K562 treated with DMSO at 1 percent for 4 hours (cell line): ENCODE results near the gene POU3F1. TPM values are rescaled to one million over a fixed set of nuclear protein-coding genes. Genes with fewer than 3 reads are reported as not detected.

Experiments
- total RNA-seq: library from RNA; unstranded; fragments of 300-600 nt; gene quantifications from 2 replicates; pipeline ENCODE4 v1.2.3, GENCODE V29; 2022; ENCODE audit not compliant: insufficient read depth

POU3F1 gene
- total RNA-seq = not detected in 2 replicates

GRCh38 chr1:38046333-38046883, at the start of gene POU3F1:
Gene POU3F1 (minus strand): TSS chr1:38046793. CDS start chr1:38046743, 50 bp downstream.

DNA sequence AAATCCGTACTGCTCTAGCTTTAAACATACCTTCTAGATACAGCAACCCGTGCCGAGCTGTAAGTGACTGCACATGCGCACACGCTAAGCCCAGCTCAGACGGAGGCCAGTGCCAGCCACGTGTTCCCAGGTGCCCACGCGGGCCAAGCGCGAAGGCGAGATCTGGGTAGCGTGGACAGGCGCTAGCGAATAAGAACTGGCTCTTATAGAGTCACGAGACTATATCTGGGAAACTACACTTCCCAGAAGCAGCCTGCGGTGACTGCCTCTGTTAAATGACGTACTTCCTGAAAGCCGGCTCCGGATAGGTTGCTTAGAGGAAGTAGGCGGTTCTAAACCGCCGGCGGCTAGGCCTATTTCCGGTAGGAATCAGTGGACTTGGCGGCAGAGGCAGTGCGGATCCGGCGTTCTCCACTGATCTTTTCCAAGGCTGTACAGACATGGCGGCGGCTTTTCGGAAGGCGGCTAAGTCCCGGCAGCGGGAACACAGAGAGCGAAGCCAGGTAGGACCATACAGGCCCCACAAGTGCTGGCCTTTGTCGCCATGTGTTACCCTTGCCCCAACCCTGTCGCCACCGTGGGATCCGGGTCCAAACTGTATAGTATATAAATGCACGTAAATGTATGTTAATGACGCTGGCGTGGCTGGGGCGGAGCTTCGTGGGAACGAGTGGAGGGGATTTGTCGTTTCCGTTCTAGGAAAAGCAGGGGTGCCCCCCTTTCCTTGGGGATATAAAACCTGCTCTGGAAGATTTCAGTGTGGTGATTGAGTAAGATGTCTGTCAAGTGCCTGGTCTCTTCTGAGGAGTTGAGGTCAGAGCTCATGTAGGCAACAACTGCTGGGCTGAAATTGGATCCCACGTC, 34.0 kb downstream of the POU3F1 start, which contains the start of gene UTP11:
Gene UTP11, plus strand, starts transcription at position 372 of the 864 bp plus-strand sequence. Its CDS starts 69 bp downstream, at position 441.

DNA sequence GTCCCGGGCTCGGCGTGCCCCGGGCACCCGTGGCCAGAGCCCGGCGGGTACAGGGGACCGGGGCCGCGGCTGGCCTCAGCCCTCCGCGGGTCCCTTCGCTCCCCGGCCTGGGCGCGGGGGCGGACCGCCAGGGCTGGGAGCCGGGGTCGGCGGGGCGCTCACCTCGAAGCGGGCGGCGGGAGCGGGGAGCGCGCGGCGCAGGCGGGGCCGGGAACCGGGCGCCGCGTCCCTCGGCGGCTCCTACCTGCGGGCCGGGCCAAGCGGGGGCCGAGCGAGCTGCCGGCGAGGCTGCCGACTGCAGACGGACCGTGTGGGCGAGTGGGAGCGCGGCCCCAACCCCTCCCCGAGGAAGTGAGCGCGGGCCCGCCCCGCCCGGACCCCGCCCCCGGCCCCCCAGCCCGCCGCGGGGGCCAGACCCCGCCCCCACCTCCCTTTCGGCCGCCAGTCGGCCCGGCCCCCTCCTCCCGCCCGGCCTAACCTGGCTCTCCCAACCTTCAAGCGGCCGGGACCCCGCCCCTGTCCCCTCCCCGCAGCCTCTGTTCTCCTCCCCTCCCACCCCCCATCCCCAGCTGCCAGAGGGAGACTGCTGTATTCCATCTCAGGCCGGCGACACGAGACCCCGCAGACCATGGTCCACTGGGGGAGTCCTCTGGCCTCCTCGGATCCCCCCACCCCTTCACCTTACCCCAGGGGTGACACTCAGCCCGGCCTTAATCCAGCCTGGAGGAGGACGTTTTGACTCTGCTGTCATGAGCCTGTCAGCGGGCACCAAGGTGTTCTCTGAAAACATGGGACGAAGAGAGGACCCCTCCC, 41.2 kb downstream of the POU3F1 start, which contains the start of gene FHL3:
Gene FHL3, minus strand, starts transcription at position 320 of the 813 bp plus-strand sequence. CDS start 6,102 bp downstream, outside the sequence.

Other genes with a start within 250 kb of the POU3F1 start
- gene C1orf122, start 239.0 kb downstream of the POU3F1 start, total RNA-seq = 82.4 and 87.8 TPM in 2 replicates
- gene YRDC, start 238.6 kb downstream of the POU3F1 start, total RNA-seq = 53.4 and 53.5 TPM in 2 replicates
- 3.8 and 3.9 TPM in 2 replicates for gene MTF1, start 187.2 kb downstream of the POU3F1 start, total RNA-seq
- 15.9 and 18.8 TPM in 2 replicates for gene INPP5B, start 99.7 kb downstream of the POU3F1 start, total RNA-seq
- gene SF3A3, start 56.8 kb downstream of the POU3F1 start, total RNA-seq = 94.1 and 148 TPM in 2 replicates
- gene FHL3, start 41.3 kb downstream of the POU3F1 start, total RNA-seq = 64.1 and 89.4 TPM in 2 replicates
- 46.6 and 68.5 TPM in 2 replicates for gene UTP11, start 34.1 kb downstream of the POU3F1 start, total RNA-seq